GM19438 (cell line): ENCODE measurements around the gene OR8I2.
"Not testable (repeated sequence)": the region's sequence is repeated elsewhere in the genome, so short reads cannot be mapped to it uniquely, and the experiment has no call there.

ENCODE experiments used
- ATAC-seq: cut with Tn5 transposase; IDR thresholded peaks from one replicate; pipeline ENCODE4 v1.9.1; 2021; ENCODE audit warnings: low read depth; ENCODE audit not compliant: unreplicated experiment

OR8I2 gene

GRCh38 chr11:56093008-56093407 is at the start of gene OR8I2:
TSS of gene OR8I2 (plus strand) at chr11:56093308. CDS start at chr11:56093308, 0 bp downstream.
- no peak for ATAC-seq

- ATAC-seq, result no peak
Measured at GRCh38 chr11:56045538-56045937, 47.6 kb upstream of the OR8I2 start.

- ATAC-seq, result no peak
Measured at GRCh38 chr11:56048480-56048879, 44.6 kb upstream of the OR8I2 start.

GRCh38 chr11:56049487-56049886 is 43.6 kb upstream of the OR8I2 start:
- no peak for ATAC-seq

GRCh38 chr11:56056366-56056765 is 36.7 kb upstream of the OR8I2 start:
- not testable (repeated sequence) for ATAC-seq

GRCh38 chr11:56057661-56058237 is 35.4 kb upstream of the OR8I2 start:
- not testable (repeated sequence) for ATAC-seq

GRCh38 chr11:56058260-56058780 is 34.8 kb upstream of the OR8I2 start:
- ATAC-seq, result not testable (repeated sequence)

- ATAC-seq, result no peak
Measured at GRCh38 chr11:56066980-56067379, 26.1 kb upstream of the OR8I2 start.

GRCh38 chr11:56089697-56090096 is 3.4 kb upstream of the OR8I2 start:
- ATAC-seq, result no peak

GRCh38 chr11:56103210-56103737 is 10.2 kb downstream of the OR8I2 start, which contains the start of gene OR8H2:
TSS of gene OR8H2 (plus strand) at chr11:56103687. CDS start at chr11:56105043, 1,356 bp downstream.
- ATAC-seq, result no peak

- no peak for ATAC-seq
Measured at GRCh38 chr11:56122073-56122472, 29.0 kb downstream of the OR8I2 start, which contains the start of gene OR8H3. TSS of gene OR8H3 (plus strand) at chr11:56122373. CDS start at chr11:56122373, 0 bp downstream.

GRCh38 chr11:56140151-56140661 is 47.1 kb downstream of the OR8I2 start, which contains the start of gene OR8J3:
TSS of gene OR8J3 (minus strand) at chr11:56140201. CDS start at chr11:56137718, 2,483 bp downstream.
- no peak for ATAC-seq

GRCh38 chr11:56143681-56144080 is 50.6 kb downstream of the OR8I2 start:
- not testable (repeated sequence) for ATAC-seq
